HG03175 (cell line): ENCODE measurements around the gene TTLL8.
"Not testable (repeated sequence)": the region's sequence is repeated elsewhere in the genome, so short reads cannot be mapped to it uniquely, and the experiment has no call there.

Source experiments
- ATAC-seq: cut with Tn5 transposase; IDR thresholded peaks from one replicate; pipeline ENCODE4 v1.9.1; 2021; ENCODE audit warnings: mild to moderate bottlenecking, moderate library complexity; ENCODE audit not compliant: unreplicated experiment

TTLL8 gene

DNA sequence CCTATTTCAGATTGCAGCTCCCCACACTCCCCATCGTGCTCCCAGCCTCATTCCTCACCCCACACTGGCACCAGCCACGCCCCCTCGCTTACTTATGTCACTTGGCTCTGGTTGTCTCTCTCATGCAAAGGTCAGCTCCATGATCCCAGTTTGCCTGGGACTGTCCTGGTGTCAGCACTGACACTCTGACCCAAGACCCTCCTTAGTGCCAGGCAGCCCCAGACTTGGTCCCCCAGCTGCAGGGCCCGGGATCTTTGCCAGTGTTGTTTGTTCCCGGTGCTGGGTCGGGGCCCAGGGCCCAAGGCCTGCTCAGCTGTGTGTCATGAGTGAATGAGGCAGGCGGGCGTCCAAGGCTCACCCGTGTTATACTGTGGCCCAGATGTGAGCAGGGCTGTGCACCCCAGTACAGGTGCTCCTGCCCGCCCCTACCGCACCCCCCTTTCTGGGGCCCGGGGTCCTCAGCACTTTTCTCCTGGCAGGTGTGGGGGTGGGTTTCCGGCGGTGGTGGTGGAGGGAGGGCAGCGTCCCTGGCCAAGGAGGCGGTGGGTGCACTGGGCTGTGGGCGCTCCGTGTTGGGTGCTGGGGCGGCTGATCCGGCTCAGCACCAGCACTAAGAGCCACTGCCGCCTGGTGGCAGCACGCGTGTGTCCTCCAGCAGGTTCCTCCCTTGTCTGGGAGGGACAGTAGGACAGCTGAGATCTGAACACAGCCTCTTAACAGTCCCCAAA lies 65.0 kb downstream of the TTLL8 start:
- ATAC-seq: no peak

DNA sequence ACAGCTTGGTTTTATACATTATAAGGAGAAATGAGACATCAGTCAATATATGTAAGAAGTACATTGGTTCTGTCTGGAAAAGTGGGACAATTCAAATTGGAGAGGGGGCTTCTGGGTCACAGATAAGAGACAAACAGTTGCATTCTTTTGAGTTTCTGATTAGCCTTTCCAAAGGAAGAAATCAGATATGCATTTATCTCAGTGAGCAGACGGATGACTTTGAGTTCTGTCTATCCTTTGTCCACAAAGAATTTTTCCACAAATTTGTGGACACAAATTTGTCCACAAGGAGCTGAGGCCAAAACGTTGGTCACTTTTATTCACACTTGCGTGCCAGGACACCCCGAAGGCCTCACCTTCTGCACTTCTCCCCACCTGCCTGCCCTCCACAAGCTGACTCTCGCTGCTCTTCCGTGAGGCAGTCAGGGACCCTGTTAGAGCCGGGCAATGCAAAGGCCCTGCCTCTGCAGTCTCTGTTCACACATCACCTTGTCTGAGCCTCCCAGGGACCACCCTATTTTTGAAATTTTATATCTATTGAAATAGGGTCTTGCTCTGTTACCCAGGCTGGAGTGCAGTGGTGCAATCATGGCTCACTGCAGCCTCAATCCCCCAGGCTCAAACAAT lies 66.1 kb downstream of the TTLL8 start:
- no peak for ATAC-seq

DNA sequence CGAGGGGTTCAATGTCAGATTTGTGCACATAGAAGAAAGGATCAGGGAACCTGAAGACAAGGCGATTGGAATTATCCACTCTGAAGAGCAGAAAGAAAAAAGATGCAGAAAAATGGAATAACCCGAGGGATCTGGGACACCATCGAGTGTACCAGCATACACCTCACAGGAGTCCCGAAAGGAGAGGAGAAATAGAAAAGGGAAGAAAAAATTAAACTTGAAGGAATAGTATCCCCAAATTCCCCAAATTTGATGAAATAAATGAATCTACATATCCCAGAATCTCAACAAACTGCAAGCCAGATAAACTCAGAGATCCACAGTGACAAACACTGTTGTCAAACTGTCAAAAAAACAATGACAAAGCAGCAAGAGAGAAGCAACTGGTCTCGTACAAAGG lies 66.9 kb downstream of the TTLL8 start:
- ATAC-seq: no peak

DNA sequence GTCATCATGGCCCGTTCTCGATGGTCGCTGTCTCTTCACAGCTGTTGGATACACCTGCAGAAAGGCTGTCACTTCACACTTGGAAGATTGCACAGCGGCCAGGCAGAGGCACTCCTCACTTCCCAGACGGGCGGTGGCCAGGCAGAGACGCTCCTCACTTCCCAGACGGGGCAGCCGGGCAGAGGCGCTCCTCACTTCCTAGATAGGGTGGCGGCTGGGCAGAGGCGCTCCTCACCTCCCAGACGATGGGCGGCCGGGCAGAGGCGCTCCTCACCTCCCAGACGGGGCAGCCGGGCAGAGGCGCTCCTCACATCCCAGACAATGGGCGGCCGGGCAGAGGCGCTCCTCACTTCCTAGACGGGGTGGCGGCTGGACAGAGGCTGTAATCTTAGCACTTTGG lies 68.3 kb downstream of the TTLL8 start:
- not testable (repeated sequence) for ATAC-seq

DNA sequence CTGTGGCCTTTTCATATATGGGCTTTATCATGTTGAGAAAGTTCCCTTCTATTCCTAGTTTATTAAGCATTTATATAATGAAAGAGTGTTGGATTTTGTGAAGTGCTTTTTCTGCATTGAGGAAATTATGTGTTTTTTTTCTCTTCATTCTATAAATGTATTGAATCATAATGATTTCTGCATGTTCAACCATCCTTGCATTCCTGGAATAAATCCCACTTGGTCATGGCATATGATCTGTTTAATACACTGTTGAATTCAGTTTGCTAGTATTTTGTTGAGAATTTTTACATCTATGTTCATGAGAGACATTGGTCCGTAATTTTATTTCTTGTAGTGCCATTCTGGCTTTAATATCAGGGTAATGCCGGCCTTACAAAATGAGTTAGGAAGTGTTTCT lies 71.8 kb downstream of the TTLL8 start:
- no peak for ATAC-seq

DNA sequence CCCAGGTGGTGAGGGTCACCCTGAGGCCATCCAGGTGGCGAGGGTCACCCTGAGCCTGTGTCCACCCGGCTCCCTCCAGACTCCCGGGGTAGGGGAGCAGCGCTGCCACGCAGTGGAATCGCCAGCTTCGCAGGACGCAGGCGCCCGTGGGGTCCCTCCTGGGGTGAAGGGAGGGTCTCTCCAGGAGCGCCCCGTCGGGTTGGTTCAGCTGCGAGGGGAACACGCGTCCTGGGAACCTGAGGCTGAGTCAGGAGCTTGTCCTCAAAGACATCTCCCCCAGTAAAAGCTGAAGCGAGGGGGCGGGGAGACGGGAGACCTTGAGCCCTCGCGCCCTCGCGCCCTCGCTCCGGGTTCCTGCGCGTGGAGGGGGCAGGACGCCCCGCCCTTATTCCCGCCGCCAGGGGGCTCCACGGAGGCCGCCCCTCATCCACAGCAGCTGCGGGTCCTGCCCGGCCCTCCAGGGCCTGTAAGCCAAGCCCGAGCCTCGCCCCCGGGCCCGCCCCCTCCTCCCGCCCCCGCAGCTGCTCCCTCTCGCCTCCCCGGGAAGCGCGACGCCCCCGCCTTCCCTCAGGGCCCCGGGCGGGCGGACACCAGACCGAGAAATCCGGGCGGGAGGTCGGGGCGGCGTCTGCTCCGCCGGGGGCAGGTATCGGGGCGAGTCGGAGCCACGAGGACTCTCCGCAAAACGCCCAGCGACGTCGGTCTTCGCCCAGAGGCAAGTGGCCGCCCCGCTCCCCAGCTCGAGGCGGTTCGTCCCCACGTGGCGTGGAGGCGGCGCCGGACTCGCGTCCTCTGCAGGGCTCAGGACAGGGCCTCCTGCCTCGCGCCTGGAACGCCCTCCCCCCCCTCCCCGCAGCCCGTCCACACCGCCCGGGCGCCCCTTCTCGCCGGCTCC lies 74.7 kb downstream of the TTLL8 start:
- no peak for ATAC-seq

DNA sequence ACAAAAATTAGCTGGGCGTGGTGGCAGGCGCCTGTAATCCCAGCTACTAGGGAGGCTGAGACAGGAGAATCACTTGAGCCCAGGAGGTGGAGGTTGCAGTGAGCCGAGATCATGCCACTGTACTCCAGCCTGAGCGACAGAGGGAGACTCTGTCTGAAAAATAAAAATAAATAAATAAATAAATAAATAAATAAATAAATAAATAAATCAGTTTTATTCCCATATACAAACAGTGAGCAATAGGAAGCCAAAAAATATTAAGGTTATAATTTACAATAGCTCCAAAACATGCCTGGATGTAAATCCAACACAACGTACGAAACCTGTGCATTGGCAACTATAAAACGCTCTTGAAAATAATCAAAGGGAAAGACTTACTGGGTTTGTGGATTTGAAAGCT lies 76.3 kb downstream of the TTLL8 start:
- not testable (repeated sequence) for ATAC-seq

DNA sequence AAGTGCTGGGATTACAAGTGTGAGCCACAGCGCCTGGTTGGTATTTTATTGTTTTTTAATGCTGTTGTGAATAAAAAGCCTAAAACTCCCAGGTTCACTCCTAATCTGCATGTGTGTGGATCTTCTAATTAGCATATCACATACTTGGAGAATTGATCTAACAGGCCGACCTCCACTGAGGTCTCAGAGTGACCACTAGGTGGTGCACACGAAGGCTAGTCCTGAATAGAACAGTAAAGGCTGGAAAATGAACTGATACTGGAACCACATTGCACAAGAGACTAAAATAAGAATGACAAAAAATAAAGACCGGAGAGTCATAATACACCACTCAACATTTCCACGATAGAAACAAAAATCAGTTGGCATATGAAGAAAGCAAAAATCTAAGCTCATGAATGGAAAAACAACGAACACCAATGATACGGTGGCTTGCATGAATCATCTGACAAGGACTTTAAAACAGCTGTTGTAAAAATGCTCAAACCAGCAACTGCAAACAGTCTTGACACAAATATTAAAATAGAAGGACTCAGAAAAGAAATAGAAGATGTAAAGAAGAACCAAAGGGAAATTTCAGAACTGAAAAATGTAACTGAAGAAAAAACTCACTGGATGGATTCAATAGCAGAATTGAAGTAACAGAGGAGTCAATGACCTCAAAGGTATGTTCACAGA lies 78.4 kb downstream of the TTLL8 start:
- ATAC-seq: no peak

DNA sequence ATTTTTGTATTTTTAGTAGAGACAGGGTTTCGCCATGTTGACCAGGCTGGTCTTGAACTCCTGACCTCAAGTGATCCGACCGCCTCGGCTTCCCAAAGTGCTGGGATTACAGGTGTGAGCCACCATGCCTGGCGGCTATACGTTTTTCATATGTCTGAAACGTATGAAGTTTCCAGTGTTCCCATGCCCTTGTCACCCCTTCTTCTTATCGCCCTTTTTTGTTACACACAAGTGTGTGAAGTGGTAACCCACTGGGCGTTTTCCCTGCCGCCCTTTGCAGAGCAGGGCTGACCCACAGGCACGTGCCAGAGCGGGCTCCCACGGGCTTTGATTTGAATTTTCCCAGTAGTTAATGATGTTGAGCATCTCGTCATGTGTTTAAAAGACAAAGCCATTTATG lies 80.5 kb downstream of the TTLL8 start:
- no peak for ATAC-seq

DNA sequence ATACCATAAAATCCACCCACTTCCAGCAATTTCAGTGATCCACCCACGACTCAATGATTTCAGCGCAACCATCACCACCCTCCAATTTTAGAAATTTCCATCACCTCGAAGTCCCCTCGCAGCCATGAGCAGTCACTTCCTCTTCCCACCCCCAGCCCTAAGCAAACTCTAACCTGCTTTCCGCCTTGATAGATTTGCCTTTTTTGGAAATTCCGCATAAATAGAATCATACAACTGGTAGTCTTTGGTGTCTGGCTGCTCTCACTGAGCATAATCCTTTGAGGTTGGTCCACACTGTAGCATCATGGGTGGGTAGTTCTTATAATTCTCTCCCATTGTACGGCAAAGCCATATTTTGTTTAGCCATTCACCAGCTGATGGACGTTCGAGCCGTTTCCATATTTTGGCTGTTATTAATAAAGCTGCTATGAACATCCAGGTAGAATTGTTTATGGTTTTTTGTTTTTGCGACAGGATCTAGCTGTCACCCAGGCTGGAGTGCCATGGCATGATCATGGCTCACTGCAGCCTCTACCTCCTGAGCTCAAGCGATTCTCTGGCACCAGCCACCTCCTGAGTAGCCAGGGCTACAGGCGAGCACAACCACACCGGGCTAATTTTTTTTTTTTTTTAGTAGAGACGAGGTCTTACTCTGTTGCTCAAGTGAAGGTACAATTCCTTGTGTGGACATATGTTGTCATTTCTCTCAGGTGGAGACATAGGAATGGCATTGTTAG lies 81.5 kb downstream of the TTLL8 start:
- no peak for ATAC-seq

DNA sequence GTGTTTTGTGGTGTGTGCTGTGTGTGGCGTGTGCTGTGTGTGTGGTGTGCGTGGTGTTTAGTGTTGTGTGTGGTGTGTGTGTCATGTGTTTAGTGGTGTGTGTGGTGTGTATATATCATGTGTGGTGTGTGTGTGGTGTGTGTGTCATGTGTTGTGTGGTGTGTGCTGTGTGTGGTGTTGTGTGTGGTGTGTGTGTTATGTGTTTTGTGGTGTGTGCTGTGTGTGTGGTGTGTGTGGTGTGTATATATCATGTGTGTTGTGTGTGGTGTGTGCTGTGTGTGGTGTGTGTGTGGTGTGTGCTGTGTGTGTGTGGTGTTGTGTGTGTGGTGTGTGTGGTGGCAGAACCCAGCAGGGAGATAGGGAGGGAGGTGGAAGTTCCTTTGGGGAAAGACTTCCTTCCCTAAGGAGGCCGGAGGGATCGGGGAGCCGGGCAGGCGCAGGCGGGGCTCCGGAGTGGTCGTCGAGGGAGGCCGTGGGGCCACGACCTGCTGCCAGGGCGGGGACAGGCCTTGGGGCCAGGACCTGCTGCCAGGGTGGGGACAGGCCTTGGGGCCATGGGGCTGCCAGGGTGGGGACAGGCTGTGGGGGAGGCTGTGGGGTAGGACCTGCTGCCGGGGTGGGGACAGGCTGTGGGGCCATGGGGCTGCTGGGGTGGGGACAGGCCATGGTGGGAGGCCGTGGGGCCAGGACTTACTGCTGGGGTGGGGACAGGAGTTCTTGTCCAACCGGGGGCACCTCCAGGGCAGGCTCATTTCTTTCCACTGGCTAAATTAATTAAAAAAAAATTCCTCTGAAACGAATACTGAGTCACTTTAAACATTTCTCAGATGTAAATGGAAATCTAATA lies 82.3 kb downstream of the TTLL8 start:
- ATAC-seq: no peak

DNA sequence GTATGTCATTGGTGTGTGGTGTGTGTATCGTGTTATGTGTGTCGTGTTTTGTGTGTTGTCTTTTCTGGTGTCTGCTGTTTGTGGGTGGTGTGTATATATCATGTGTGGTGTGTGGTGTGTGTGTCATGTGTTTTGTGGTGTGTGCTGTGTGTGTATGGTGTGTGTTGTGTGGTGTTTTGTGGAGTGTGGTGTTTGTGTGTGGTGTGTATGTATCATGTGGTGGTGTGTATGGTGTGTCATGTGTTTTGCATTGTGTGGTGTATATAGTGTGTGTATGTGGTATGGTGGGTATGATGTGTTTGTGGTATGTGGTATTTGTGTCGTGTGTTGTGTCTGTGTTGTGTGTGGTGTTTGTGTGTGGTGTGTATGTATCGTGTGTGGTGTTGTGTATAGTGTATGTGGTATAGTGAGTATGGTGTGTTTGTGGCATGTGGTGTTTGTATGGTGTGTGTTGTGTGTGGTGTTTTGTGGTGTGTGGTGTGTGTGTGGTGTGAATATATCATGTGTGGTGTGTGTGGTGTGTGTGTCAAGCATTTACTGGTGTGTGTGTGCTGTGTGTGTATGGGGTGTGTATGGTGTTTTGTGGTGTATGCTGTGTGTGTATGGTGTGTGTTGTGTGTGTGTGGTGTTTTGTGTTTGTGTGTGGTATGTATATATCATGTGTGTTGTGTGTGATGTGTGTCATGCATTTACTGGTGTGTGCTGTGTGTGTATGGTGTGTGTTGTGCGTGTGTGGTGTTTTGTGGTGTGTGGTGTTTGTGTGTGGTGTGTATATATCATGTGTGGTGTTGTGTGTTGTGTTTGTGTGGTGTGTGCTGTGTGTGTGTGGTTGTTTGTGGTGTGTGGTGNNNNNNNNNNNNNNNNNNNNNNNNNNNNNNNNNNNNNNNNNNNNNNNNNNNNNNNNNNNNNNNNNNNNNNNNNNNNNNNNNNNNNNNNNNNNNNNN lies 84.8 kb downstream of the TTLL8 start:
- no peak for ATAC-seq

DNA sequence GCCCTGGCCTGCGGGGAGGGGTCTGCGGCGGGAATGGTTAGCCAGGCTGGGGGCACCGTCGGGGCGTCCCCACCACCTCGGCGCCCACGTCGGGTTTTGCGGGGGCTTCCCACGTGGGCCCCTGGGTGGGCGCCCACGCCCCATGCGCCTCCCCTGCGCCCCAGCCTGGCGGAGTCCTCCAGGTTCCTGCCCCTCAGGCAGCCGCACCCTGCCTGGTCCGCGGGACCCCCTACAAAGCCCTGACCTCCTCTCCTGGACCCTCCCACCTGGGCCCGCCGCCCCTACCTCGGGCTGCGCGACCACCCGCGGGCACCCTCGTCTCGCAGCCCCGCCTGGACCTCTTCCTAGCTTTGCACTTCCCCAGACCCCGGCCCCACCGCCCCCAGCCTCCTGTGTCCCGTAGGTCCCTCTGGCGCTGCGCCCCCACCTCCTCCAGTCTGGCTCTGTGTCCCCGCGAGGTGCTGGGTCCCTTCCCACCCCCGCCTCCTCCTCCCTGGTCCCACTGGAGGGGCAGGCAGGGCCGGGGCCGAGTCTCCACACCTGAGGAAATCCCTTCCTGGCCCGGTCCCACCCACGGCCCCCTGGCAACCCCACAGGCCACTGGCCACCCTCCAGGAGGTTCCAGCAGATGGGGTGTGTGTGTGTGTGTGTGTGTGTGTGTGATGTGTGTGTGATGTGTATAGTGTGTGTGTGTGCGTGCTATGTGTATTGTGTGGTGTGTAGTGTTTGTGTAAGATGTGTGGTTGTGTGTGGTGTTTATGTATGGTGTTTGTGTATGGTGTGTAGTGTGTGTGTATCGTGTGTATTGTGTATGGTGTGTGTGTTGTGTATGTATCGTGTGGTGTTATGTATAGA lies 85.7 kb downstream of the TTLL8 start:
- no peak for ATAC-seq

DNA sequence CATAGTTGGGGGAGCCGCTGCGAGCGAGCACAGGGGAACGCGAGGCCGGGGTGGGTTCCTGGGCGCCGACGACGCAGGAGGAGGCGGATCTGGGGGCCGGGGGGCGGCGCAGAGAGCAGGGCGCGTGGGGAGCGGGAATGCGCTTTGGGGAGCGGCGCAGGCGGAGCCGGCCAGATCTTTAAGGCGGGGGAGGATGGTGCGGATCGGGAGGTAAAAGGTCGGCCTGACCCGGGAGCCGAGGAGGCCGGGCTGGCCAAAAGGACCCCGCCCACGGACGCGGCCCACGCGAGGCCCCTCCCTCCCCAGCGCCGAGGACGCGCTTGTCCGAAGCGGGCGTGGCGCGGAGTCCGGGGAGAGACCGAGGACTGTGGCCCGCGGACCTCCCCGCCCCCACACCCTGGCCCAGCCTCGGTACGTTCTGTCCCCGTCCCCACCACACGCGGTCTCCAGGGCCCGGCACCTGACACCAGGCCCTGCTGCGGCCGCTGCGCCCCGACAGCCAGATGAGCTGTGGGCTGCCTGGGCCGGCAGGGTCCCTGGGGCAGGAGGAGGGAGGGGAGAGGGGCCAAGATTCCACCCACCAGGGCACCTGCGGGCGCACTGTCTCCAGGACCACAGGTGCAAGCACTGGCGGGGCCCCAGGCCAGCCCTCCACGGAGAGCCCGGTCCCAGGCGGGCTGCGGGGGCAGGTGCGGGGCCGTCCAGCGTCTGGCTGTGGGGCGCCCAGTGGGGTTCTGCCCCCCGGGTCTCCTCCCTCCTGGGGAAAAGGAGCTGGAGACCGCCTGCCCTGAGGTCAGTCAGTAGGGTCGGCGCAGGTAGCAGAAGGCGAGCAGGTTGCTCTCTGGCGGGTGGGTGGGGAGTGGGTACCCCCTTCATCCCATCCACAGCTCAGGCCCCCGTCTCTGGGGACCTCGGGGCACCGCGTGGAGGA lies 86.6 kb downstream of the TTLL8 start:
- ATAC-seq: peak; percentile 25

DNA sequence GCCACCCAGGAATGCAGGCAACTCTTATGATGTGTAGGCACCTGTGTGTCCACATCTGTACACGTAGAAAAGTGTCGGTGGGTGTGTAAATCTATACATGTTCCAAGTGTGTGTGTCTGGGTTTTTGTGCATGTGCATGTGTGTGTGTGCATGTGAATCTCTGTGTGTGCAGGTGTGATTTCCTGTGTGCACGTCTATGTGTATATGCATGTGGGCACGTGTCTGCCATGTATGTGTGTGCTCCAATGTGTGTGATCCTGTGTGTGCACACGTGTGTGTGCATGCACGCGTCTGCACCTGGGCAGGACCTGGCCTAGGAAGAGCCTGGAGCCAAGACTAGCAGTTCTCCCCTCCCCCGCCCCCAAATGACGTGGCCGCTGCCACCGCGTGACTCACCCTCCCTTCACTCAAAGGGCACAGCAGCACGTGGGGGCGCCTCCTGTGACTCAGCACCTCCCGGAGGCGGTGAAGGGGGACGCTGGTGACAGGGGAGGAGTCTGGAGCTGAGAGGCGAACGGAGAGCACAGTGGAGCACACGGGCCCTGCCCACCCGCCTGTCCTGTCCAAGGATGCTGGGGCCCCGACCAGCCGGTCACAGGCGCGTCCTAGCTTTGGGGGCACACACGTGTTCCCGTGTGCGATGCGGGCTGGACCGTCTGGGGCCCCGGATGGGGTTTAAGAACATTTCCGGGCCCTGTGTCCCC lies 87.4 kb downstream of the TTLL8 start:
- peak; percentile 75 for ATAC-seq
